ENCODE measurements around the gene FAM13B. TPM values are rescaled to one million over a fixed set of nuclear protein-coding genes. Genes with fewer than 3 reads are reported as not detected.

The FAM13B gene
- 9.5 and 33.7 TPM in 2 replicates for total RNA-seq (ENCODE audit: low replicate concordance)

DNA sequence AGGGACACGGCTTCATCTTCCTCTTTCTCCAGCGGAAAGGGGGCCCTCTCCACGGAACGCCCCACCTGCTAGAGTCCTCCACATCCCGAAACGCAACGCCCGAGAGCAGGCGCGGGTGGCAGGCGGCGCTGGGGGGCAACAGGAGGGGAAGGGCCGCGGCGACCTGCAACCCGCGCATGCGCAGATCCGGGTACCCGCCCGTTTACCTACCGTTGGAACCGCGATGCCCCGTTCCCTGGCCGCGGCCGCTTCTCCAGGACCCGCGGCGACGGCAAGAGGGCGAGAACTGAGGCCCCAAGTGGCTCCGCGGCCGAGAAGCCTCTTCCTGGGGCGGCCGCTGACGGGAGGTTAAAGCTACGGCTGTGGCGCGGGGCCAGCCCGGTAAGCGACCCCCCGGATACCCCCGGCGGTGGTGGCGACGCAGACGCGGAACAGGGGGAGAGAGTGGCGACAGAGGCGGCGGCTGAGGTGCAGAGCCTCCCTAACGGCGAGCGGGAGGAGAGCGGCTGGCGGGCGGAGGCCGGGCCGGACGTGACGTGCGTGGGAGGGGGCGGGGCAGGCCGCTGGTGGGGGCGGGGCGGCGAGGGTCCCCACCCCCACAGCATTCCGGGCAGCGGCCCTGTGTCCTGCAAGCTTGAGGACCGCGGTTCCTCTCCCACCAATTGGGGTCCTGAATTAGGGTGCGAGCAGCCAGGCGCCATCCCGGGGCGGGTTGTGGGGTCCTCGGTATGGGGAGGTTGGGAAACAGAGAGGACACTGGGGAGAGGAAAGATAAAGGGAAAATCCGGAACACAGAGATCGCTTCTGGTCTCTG lies at the start of gene FAM13B:
TSS of gene FAM13B (minus strand) at position 508 of the 814 bp plus-strand sequence. CDS start 13,968 bp downstream, outside the sequence.

DNA sequence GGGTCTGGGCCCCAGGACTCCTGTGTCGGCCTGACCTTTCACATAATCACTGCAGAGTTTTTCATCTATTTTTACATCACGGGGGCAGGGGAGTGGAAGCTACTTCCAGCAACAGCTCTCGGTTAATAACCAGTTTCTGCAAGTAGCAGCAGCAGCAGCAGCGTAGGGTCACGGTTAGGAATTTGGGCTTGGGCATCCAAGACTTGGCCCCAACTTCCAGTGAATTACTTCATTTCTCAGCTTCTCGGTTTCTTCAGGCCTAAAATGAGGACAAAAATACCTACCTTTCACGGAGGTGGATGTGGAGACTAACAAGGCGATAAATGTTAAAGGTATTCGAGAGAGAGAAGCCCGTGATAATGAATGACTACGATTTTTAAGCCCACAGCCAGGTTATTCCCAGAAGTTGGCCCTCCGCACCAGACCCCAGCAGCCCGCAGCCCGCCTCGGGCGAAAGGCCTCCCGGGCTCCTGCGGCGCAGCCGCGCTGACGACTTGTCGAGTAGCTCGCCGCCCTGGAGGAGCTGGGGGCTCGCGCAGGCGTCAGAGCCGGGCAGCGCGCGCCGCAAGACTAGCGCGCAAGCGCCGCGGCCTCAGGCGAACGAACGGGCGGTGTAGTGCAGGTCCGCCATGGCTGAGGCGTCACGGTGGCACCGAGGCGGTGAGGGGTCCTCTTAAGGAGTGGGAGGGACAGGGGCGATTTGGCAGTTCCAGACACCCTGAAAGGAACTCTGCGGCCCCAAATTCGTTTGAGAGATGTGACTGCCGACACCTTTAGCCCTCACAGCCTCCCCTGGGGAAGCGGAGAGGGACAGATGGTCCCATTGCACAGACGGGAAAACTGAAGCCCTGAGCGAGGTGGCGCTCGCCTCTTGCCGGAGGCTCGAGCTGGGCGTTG lies 143.8 kb downstream of the FAM13B start, which contains the start of gene PKD2L2:
TSS of gene PKD2L2 (plus strand) at position 595 of the 897 bp plus-strand sequence. CDS start at position 630, 35 bp downstream.

Other genes starting within 250 kb of the FAM13B start
- not detected in 2 replicates for gene MYOT, start 165.2 kb downstream of the FAM13B start, total RNA-seq (ENCODE audit: low replicate concordance)
- not detected in 2 replicates for gene PKD2L2, start 143.6 kb downstream of the FAM13B start, total RNA-seq (ENCODE audit: low replicate concordance)
- gene WNT8A, start 51.0 kb upstream of the FAM13B start, total RNA-seq (ENCODE audit: low replicate concordance), result not detected in 2 replicates
- 0.60 and 2.1 TPM in 2 replicates for gene NME5, start 106.3 kb upstream of the FAM13B start, total RNA-seq (ENCODE audit: low replicate concordance)
- gene BRD8, start 145.6 kb upstream of the FAM13B start, total RNA-seq (ENCODE audit: low replicate concordance), result 23.1 and 55.2 TPM in 2 replicates
- gene KIF20A, start 146.0 kb upstream of the FAM13B start, total RNA-seq (ENCODE audit: low replicate concordance), result 1.5 and 17.1 TPM in 2 replicates
- 13.0 and 19.2 TPM in 2 replicates for gene CDC23, start 180.2 kb upstream of the FAM13B start, total RNA-seq (ENCODE audit: low replicate concordance)
- under 0.01 TPM in 1 of 2 replicates, not detected in the other for gene GFRA3, start 241.5 kb upstream of the FAM13B start, total RNA-seq (ENCODE audit: low replicate concordance)

All from smooth muscle cell of the coronary artery (primary cell).